PC-3 (cell line): ENCODE results near the gene PGBD5.

Experiments
- CTCF ChIP-seq: fragments of 300-600 bp; sonication (generic); conservative IDR thresholded peaks from 2 replicates; pipeline ENCODE4 v1.5.1; 2017; ENCODE audit warnings: antibody characterized with exemption, low read depth, mild to moderate bottlenecking, low read length
- EZH2 ChIP-seq: fragments of 300-600 bp; sonication (generic); IDR thresholded peaks from one replicate; pipeline ENCODE4 v1.6.1; 2017; ENCODE audit warnings: antibody characterized with exemption, mild to moderate bottlenecking, low read length; ENCODE audit not compliant: unreplicated experiment
- EZH2phosphoT487 ChIP-seq: fragments of 300-600 bp; sonication (generic); IDR thresholded peaks from 2 replicates; pipeline ENCODE4 v1.6.1; 2018; ENCODE audit warnings: mild to moderate bottlenecking, antibody characterized with exemption, low read length, borderline replicate concordance

GRCh38 chr1:230416430-230416829 lies 9.7 kb downstream of the PGBD5 start:
- TF ChIP-seq CTCF (no peak), EZH2 (no peak), EZH2phosphoT487 (no peak)
